HEK293 (cell line): ENCODE results near the gene LRRC8C.

Experiments used
- CTCF ChIA-PET: fragments of 350-600 bp; formaldehyde crosslinking; extraction: SDS; loops from one replicate; lab custom pipeline; 2021; ENCODE audit warnings: antibody characterized with exemption; lab: Yijun Ruan, JAX
- POLR2A ChIA-PET: fragments of 300-600 bp; formaldehyde crosslinking; extraction: SDS; loops from one replicate; lab custom pipeline; 2020; ENCODE audit warnings: antibody characterized with exemption, inconsistent platforms; lab: Yijun Ruan, JAX
- H3K27ac ChIP-seq: fragments of 200-500 bp; sonication (Bioruptor generic); 2 replicates; pipeline ENCODE4 v1.5.1; 2014; ENCODE audit warnings: low read depth, low read length, control low read depth, inconsistent platforms; ENCODE audit errors: extremely low read depth
- H3K36me3 ChIP-seq, 2 experiments: fragments of 200-500 bp in 1 of 2; sonication (Bioruptor generic) in 1 of 2; 1 replicate in 1 of 2; 2 replicates in 1 of 2; pipeline ENCODE4 v1.5.1; 2014 to 2017; ENCODE audit warnings: inconsistent platforms in 2 of 2, low read length in 2 of 2; ENCODE audit not compliant: control insufficient read depth in 2 of 2, insufficient read depth in 1 of 2
- H3K4me1 ChIP-seq: fragments of 200-500 bp; sonication (Bioruptor generic); 2 replicates; pipeline ENCODE4 v1.5.1; 2014; ENCODE audit warnings: mild to moderate bottlenecking, low read length, inconsistent platforms; ENCODE audit not compliant: control insufficient read depth, insufficient read depth
- H3K4me3 ChIP-seq: 2 replicates; pipeline ENCODE4 v1.5.1; 2011; ENCODE audit warnings: low read depth, mild to moderate bottlenecking, control low read depth, low read length, moderate library complexity
- H3K9me3 ChIP-seq: fragments of 200-500 bp; sonication (Bioruptor generic); 2 replicates; pipeline ENCODE4 v1.5.1; 2014; ENCODE audit warnings: low read depth, low read length, inconsistent platforms; ENCODE audit not compliant: control insufficient read depth, insufficient read depth
- EGR2 ChIP-seq: fragments of 450-650 bp; formaldehyde crosslinking; IDR thresholded peaks from 2 replicates; pipeline ENCODE4 v1.5.1; 2016; ENCODE audit warnings: low read depth, missing biosample characterization, missing genetic modification characterization
- GLI4 ChIP-seq: fragments of 450-650 bp; formaldehyde crosslinking; IDR thresholded peaks from 2 replicates; pipeline ENCODE4 v1.5.1; 2016; ENCODE audit warnings: missing biosample characterization, missing genetic modification characterization
- KLF10 ChIP-seq: fragments of 450-650 bp; IDR thresholded peaks from 2 replicates; pipeline ENCODE4 v1.5.1; 2018; ENCODE audit warnings: missing biosample characterization, mild to moderate bottlenecking, missing genetic modification characterization
- MEIS1 ChIP-seq: sonication (generic); formaldehyde crosslinking; IDR thresholded peaks from 2 replicates; pipeline ENCODE4 v1.8.1; 2022; ENCODE audit warnings: missing genetic modification reagents, mild to moderate bottlenecking, borderline replicate concordance
- SP7 ChIP-seq: fragments of 450-650 bp; formaldehyde crosslinking; IDR thresholded peaks from 2 replicates; pipeline ENCODE4 v1.5.1; 2016; ENCODE audit warnings: missing biosample characterization, missing genetic modification characterization
- TRIM28 ChIP-seq: IDR thresholded peaks from 2 replicates; pipeline ENCODE4 v1.6.1; 2011; ENCODE audit warnings: low read length, control low read depth, borderline replicate concordance
- ZBTB21 ChIP-seq: fragments of 450-650 bp; formaldehyde crosslinking; IDR thresholded peaks from 2 replicates; pipeline ENCODE4 v1.5.1; 2017; ENCODE audit warnings: missing biosample characterization, missing genetic modification characterization
- ZBTB7A ChIP-seq: fragments of 450-650 bp; formaldehyde crosslinking; IDR thresholded peaks from 2 replicates; pipeline ENCODE4 v1.5.1; 2016; ENCODE audit warnings: low read depth, missing biosample characterization, missing genetic modification characterization
- ZNF175 ChIP-seq: fragments of 450-650 bp; formaldehyde crosslinking; IDR thresholded peaks from 2 replicates; pipeline ENCODE4 v1.5.1; 2016; ENCODE audit warnings: missing biosample characterization, missing genetic modification characterization
- ZNF2 ChIP-seq: fragments of 450-650 bp; formaldehyde crosslinking; IDR thresholded peaks from 2 replicates; pipeline ENCODE4 v1.5.1; 2016; ENCODE audit warnings: missing biosample characterization, missing genetic modification characterization
- ZNF292 ChIP-seq: fragments of 450-650 bp; formaldehyde crosslinking; IDR thresholded peaks from 2 replicates; pipeline ENCODE4 v1.5.1; 2016; ENCODE audit warnings: low read depth, missing biosample characterization, missing genetic modification characterization, borderline replicate concordance
- ZNF521 ChIP-seq: fragments of 450-650 bp; formaldehyde crosslinking; IDR thresholded peaks from 2 replicates; pipeline ENCODE4 v1.5.1; 2017; ENCODE audit warnings: missing biosample characterization, mild to moderate bottlenecking, missing genetic modification characterization
- ZNF600 ChIP-seq: fragments of 450-650 bp; formaldehyde crosslinking; IDR thresholded peaks from 2 replicates; pipeline ENCODE4 v1.5.1; 2016; ENCODE audit warnings: missing biosample characterization, missing genetic modification characterization
- ZNF626 ChIP-seq: fragments of 450-650 bp; sonication (Bioruptor Pico); formaldehyde crosslinking; IDR thresholded peaks from 2 replicates; pipeline ENCODE4 v1.5.1; 2018; ENCODE audit warnings: missing biosample characterization, missing genetic modification characterization, inconsistent platforms
- ZNF654 ChIP-seq: fragments of 450-650 bp; formaldehyde crosslinking; IDR thresholded peaks from 2 replicates; pipeline ENCODE4 v1.5.1; 2016; ENCODE audit warnings: low read depth, missing biosample characterization, missing genetic modification characterization
- ZNF776 ChIP-seq: fragments of 450-650 bp; formaldehyde crosslinking; IDR thresholded peaks from 2 replicates; pipeline ENCODE4 v1.5.0; 2017; ENCODE audit warnings: missing biosample characterization, missing genetic modification characterization, borderline replicate concordance
- ZSCAN23 ChIP-seq: fragments of 450-650 bp; formaldehyde crosslinking; IDR thresholded peaks from 2 replicates; pipeline ENCODE4 v1.5.1; 2016; ENCODE audit warnings: missing biosample characterization, missing genetic modification characterization
- ZXDB ChIP-seq: fragments of 450-650 bp; formaldehyde crosslinking; IDR thresholded peaks from 2 replicates; pipeline ENCODE4 v1.5.1; 2016; ENCODE audit warnings: missing biosample characterization, missing genetic modification characterization
- TF ChIP-seq, protein P1 (sequence below): fragments of 450-650 bp; IDR thresholded peaks from 2 replicates; pipeline ENCODE4 v1.5.1; 2018; ENCODE audit warnings: missing biosample characterization, missing genetic modification characterization
- TF ChIP-seq, protein P2 (sequence below): fragments of 450-650 bp; formaldehyde crosslinking; IDR thresholded peaks from 2 replicates; pipeline ENCODE4 v1.5.1; 2016; ENCODE audit warnings: missing biosample characterization, missing genetic modification characterization
- TF ChIP-seq, protein P3 (sequence below): fragments of 450-650 bp; formaldehyde crosslinking; IDR thresholded peaks from 2 replicates; pipeline ENCODE4 v1.5.1; 2016; ENCODE audit warnings: missing biosample characterization, missing genetic modification characterization, borderline replicate concordance
- TF ChIP-seq, protein P4 (sequence below): fragments of 450-650 bp; formaldehyde crosslinking; IDR thresholded peaks from 2 replicates; pipeline ENCODE4 v1.5.1; 2017; ENCODE audit warnings: missing biosample characterization, missing genetic modification characterization
- TF ChIP-seq, protein P5 (sequence below): fragments of 450-650 bp; formaldehyde crosslinking; IDR thresholded peaks from 2 replicates; pipeline ENCODE4 v1.5.1; 2016; ENCODE audit warnings: missing biosample characterization, missing genetic modification characterization
- TF ChIP-seq, protein P6 (sequence below): fragments of 450-650 bp; formaldehyde crosslinking; IDR thresholded peaks from 2 replicates; pipeline ENCODE4 v1.5.1; 2017; ENCODE audit warnings: missing biosample characterization, missing genetic modification characterization
- TF ChIP-seq, protein P7 (sequence below): fragments of 450-650 bp; formaldehyde crosslinking; IDR thresholded peaks from 2 replicates; pipeline ENCODE4 v1.5.1; 2016; ENCODE audit warnings: missing biosample characterization, missing genetic modification characterization

Gene LRRC8C

DNA sequence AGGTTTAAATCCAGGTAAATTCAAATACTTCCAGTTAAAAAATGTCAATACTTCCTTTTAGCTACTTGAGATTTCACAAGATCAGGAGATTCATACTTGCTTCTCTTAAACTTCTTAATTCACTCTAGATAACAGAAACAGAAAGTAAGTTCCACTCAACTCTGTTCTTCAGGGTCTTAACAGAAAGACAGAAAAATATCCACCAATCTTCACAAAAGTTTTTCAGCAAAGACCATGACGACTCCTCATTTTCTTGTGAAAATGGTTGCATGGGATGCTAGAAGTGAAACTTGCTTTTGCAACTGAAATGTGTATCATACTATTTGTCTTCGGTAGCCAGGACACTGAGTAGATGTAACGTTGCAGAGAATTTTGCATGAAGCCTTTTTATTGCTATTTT, 12.3 kb upstream of the LRRC8C start:
- Histone ChIP-seq H3K27ac (no peak overlapping the region), H3K9me3 (no peaks in the 10 kb centered on the region), H3K4me1 (no peaks in the 10 kb centered on the region), H3K4me3 (no peak overlapping the region), H3K36me3 (no peaks in the 10 kb centered on the region)
- TF ChIP-seq ZBTB21 (tag by site-specific recombination), result no peak
- TF ChIP-seq ZNF292 (tag by site-specific recombination), result no peak
- no peak for TF ChIP-seq ZXDB (tag by site-specific recombination)
- TF ChIP-seq GLI4 (tag by site-specific recombination), result no peak
- TF ChIP-seq ZSCAN23 (tag by site-specific recombination), result no peak
- no peak for TF ChIP-seq ZNF175 (tag by site-specific recombination)
- TF ChIP-seq, protein P1, sequence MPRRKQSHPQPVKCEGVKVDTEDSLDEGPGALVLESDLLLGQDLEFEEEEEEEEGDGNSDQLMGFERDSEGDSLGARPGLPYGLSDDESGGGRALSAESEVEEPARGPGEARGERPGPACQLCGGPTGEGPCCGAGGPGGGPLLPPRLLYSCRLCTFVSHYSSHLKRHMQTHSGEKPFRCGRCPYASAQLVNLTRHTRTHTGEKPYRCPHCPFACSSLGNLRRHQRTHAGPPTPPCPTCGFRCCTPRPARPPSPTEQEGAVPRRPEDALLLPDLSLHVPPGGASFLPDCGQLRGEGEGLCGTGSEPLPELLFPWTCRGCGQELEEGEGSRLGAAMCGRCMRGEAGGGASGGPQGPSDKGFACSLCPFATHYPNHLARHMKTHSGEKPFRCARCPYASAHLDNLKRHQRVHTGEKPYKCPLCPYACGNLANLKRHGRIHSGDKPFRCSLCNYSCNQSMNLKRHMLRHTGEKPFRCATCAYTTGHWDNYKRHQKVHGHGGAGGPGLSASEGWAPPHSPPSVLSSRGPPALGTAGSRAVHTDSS (tag by site-specific recombination), result no peak
- no peak for TF ChIP-seq ZNF776 (tag by site-specific recombination)
- TF ChIP-seq, protein P2, sequence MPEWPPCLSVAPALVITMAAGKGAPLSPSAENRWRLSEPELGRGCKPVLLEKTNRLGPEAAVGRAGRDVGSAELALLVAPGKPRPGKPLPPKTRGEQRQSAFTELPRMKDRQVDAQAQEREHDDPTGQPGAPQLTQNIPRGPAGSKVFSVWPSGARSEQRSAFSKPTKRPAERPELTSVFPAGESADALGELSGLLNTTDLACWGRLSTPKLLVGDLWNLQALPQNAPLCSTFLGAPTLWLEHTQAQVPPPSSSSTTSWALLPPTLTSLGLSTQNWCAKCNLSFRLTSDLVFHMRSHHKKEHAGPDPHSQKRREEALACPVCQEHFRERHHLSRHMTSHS (tag by site-specific recombination), result no peak
- no peak for TF ChIP-seq ZNF521
- TF ChIP-seq, protein P3, sequence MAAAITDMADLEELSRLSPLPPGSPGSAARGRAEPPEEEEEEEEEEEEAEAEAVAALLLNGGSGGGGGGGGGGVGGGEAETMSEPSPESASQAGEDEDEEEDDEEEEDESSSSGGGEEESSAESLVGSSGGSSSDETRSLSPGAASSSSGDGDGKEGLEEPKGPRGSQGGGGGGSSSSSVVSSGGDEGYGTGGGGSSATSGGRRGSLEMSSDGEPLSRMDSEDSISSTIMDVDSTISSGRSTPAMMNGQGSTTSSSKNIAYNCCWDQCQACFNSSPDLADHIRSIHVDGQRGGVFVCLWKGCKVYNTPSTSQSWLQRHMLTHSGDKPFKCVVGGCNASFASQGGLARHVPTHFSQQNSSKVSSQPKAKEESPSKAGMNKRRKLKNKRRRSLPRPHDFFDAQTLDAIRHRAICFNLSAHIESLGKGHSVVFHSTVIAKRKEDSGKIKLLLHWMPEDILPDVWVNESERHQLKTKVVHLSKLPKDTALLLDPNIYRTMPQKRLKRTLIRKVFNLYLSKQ (tag by site-specific recombination), result no peak
- TF ChIP-seq ZNF654 (tag by site-specific recombination), result no peak
- CTCF ChIA-PET, result interaction anchor here (0.6 to 0.7 kb wide), 2 partner anchors 99 to 137 kb away, joined by 3 to 7 read pairs; no protein-coding TSS in a partner anchor
- POLR2A ChIA-PET, result no interaction called here

DNA sequence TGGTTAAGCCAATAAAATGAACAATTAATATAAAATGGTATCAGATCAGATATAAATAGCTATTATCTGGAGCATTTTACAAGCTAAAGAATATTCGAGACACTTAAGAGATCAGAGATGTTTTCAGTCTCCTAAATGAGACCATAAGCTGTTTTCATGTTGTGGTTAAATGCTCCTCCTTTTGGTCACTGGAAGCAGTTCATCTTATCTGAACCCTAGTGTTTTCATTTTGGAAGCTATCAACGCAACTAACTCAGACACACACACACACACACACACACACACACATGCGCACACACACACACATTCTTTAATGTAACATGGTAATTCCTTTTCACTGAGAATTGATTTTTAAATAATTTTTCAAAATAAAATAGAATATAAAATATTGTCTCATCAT, 10.0 kb upstream of the LRRC8C start:
- Histone ChIP-seq H3K9me3 (no peaks in the 10 kb centered on the region), H3K4me3 (no peak overlapping the region), H3K27ac (no peak overlapping the region), H3K36me3 (no peaks in the 10 kb centered on the region), H3K4me1 (no peaks in the 10 kb centered on the region)
- POLR2A ChIA-PET, result interaction anchor here (0.9 kb wide), 1 partner anchor 26 kb away, joined by 6 read pairs; no protein-coding TSS in a partner anchor
- CTCF ChIA-PET, result interaction anchor here (0.7 to 2.1 kb wide), 2 partner anchors 139 to 140 kb away, joined by 3 to 9 read pairs; no protein-coding TSS in a partner anchor
- TF ChIP-seq ZNF626, result no peak
- TF ChIP-seq ZNF600, result no peak
- no peak for TF ChIP-seq MEIS1 (CRISPR knock-in tag)
- TF ChIP-seq, protein P4, sequence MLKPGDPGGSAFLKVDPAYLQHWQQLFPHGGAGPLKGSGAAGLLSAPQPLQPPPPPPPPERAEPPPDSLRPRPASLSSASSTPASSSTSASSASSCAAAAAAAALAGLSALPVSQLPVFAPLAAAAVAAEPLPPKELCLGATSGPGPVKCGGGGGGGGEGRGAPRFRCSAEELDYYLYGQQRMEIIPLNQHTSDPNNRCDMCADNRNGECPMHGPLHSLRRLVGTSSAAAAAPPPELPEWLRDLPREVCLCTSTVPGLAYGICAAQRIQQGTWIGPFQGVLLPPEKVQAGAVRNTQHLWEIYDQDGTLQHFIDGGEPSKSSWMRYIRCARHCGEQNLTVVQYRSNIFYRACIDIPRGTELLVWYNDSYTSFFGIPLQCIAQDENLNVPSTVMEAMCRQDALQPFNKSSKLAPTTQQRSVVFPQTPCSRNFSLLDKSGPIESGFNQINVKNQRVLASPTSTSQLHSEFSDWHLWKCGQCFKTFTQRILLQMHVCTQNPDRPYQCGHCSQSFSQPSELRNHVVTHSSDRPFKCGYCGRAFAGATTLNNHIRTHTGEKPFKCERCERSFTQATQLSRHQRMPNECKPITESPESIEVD (tag by site-specific recombination), result no peak
- no peak for TF ChIP-seq KLF10
- TF ChIP-seq TRIM28, result no peak
- TF ChIP-seq ZNF2 (tag by site-specific recombination), result no peak
- TF ChIP-seq ZBTB7A, result no peak
- TF ChIP-seq, protein P5, sequence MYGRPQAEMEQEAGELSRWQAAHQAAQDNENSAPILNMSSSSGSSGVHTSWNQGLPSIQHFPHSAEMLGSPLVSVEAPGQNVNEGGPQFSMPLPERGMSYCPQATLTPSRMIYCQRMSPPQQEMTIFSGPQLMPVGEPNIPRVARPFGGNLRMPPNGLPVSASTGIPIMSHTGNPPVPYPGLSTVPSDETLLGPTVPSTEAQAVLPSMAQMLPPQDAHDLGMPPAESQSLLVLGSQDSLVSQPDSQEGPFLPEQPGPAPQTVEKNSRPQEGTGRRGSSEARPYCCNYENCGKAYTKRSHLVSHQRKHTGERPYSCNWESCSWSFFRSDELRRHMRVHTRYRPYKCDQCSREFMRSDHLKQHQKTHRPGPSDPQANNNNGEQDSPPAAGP (tag by site-specific recombination), result no peak
- TF ChIP-seq, protein P6, sequence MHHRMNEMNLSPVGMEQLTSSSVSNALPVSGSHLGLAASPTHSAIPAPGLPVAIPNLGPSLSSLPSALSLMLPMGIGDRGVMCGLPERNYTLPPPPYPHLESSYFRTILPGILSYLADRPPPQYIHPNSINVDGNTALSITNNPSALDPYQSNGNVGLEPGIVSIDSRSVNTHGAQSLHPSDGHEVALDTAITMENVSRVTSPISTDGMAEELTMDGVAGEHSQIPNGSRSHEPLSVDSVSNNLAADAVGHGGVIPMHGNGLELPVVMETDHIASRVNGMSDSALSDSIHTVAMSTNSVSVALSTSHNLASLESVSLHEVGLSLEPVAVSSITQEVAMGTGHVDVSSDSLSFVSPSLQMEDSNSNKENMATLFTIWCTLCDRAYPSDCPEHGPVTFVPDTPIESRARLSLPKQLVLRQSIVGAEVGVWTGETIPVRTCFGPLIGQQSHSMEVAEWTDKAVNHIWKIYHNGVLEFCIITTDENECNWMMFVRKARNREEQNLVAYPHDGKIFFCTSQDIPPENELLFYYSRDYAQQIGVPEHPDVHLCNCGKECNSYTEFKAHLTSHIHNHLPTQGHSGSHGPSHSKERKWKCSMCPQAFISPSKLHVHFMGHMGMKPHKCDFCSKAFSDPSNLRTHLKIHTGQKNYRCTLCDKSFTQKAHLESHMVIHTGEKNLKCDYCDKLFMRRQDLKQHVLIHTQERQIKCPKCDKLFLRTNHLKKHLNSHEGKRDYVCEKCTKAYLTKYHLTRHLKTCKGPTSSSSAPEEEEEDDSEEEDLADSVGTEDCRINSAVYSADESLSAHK, result no peak
- TF ChIP-seq, protein P7, sequence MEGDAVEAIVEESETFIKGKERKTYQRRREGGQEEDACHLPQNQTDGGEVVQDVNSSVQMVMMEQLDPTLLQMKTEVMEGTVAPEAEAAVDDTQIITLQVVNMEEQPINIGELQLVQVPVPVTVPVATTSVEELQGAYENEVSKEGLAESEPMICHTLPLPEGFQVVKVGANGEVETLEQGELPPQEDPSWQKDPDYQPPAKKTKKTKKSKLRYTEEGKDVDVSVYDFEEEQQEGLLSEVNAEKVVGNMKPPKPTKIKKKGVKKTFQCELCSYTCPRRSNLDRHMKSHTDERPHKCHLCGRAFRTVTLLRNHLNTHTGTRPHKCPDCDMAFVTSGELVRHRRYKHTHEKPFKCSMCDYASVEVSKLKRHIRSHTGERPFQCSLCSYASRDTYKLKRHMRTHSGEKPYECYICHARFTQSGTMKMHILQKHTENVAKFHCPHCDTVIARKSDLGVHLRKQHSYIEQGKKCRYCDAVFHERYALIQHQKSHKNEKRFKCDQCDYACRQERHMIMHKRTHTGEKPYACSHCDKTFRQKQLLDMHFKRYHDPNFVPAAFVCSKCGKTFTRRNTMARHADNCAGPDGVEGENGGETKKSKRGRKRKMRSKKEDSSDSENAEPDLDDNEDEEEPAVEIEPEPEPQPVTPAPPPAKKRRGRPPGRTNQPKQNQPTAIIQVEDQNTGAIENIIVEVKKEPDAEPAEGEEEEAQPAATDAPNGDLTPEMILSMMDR (tag by site-specific recombination), result no peak
- no peak for TF ChIP-seq SP7 (tag by site-specific recombination)
- no peak for TF ChIP-seq EGR2
